H1 (cell line): ENCODE measurements around the gene NEDD8. TPM values are rescaled to one million over a fixed set of nuclear protein-coding genes. Genes with fewer than 3 reads are reported as not detected.

ENCODE experiments used
- CTBP2 ChIP-seq: IDR thresholded peaks from 2 replicates; pipeline ENCODE4 v1.7.0; 2011; ENCODE audit warnings: borderline replicate concordance, mild to moderate bottlenecking, moderate library complexity, mixed read lengths, low read length; ENCODE audit not compliant: insufficient read depth, insufficient read length
- POLR2A ChIP-seq, 2 experiments: IDR thresholded peaks; 1 replicate in 1 of 2; 2 replicates in 1 of 2; pipeline ENCODE4 v1.6.1; 2011; ENCODE audit warnings: low read depth in 2 of 2, low read length in 2 of 2, mild to moderate bottlenecking in 2 of 2; ENCODE audit errors: control extremely low read depth in 1 of 2
- SAP30 ChIP-seq: fragments of 300-600 bp; sonication (generic); IDR thresholded peaks from 2 replicates; pipeline ENCODE4 v1.7.1; 2012; ENCODE audit warnings: low read length, moderate library complexity, mild to moderate bottlenecking, inconsistent platforms; ENCODE audit not compliant: insufficient read depth, insufficient replicate concordance
- SIX5 ChIP-seq: IDR thresholded peaks from 2 replicates; pipeline ENCODE4 v1.6.1; 2011; ENCODE audit warnings: mild to moderate bottlenecking, low read depth, low read length
- SP2 ChIP-seq: IDR thresholded peaks from 2 replicates; pipeline ENCODE4 v1.6.1; 2012; ENCODE audit warnings: mild to moderate bottlenecking, low read length, inconsistent platforms
- polyA plus RNA-seq, 7 experiments: library from polyadenylated mRNA; depleted of rRNA in 3 of 7; stranded (reverse) in 5 of 7; unstranded in 2 of 7; fragments of >200 nt in 5 of 7; fragments of 200-250 nt in 2 of 7; gene quantifications; 1 replicate in 5 of 7; 2 replicates in 1 of 7; 4 replicates in 1 of 7; pipeline versions ENCODE4 v1.2.1 to v1.2.3, GENCODE V29; 2011 to 2013; ENCODE audit warnings: missing spikeins in 2 of 7, mixed read lengths in 2 of 7
- total RNA-seq: library from RNA; stranded (reverse); fragmentation: NEBNext Ultra II Directional; extraction: Animal tissue kit (Norgen Biotek cat#: 25700); gene quantifications from 2 replicates; pipeline ENCODE4 v1.2.1, GENCODE V29; 2021
- TF ChIP-seq, protein P1 (sequence below), 3 experiments: IDR thresholded peaks; 1 replicate in 2 of 3; 2 replicates in 1 of 3; pipeline versions ENCODE4 v1.5.1 to v1.6.1; 2011; ENCODE audit warnings: low read length in 3 of 3, mild to moderate bottlenecking in 3 of 3, inconsistent platforms in 2 of 3, low read depth in 1 of 3, moderate library complexity in 1 of 3; ENCODE audit not compliant: insufficient read depth in 1 of 3; ENCODE audit errors: control extremely low read depth in 1 of 3

NEDD8 gene
- total and polyA plus RNA-seq, 2 of the 8 experiments (the other 6 are each of a cell fraction or from before 2014, with no cell fraction given), result 253 to 317 TPM

DNA sequence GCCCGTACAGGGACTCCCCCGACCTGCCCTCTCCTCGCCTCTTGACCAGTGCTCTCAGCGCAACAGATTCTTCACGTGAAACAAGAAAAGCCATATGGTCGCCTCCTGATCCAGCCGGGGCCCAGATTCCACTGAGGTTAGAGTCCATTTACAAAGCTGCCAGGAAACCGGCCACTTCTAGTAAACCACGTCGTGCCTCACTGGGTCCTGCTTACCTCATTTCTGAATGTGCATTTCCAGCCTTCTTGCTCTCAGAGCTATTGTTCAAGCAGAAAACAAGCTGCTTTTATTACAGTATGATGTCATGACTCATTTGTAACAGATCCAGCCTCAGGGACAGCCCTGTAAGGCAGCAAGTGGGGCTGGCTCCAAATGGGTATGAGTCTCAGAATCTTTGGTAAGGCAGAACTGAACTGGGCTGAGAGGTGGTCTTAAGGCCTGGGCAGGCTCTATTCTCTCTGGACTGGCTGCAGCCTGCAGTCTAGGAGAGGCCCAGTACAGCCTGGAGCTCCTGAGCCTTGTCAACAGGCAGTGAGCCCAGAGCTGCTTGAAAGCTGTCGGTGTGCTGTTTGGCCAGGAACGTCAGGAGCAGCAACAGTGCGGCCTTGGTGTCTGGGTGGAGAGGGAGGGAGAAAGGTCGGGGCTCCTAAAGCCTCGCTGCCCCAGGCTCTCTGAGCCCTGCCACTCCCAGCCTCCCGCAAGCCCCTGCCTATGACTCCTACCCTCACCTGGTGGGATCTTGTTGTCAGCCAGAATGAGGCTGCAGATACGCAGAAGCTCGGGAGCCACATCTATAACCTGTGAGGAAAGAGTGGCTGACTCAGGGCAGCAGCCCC is 52.0 kb downstream of the NEDD8 start (continued):
- TF ChIP-seq, protein P1, sequence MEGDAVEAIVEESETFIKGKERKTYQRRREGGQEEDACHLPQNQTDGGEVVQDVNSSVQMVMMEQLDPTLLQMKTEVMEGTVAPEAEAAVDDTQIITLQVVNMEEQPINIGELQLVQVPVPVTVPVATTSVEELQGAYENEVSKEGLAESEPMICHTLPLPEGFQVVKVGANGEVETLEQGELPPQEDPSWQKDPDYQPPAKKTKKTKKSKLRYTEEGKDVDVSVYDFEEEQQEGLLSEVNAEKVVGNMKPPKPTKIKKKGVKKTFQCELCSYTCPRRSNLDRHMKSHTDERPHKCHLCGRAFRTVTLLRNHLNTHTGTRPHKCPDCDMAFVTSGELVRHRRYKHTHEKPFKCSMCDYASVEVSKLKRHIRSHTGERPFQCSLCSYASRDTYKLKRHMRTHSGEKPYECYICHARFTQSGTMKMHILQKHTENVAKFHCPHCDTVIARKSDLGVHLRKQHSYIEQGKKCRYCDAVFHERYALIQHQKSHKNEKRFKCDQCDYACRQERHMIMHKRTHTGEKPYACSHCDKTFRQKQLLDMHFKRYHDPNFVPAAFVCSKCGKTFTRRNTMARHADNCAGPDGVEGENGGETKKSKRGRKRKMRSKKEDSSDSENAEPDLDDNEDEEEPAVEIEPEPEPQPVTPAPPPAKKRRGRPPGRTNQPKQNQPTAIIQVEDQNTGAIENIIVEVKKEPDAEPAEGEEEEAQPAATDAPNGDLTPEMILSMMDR (IDR thresholded peaks at IDR 0.05; ENCODE audit: control extremely low read depth in 1 of 3, insufficient read depth in 1 of 3, low read depth in 1 of 3, low read length in 3 of 3), result no peak
- TF ChIP-seq SP2, result no peak
- TF ChIP-seq SIX5, result no peak
- TF ChIP-seq SAP30, result no peak
- no peak for TF ChIP-seq POLR2A (IDR thresholded peaks at IDR 0.05; ENCODE audit: control extremely low read depth in 1 of 2, low read depth in 2 of 2, low read length in 2 of 2)
- TF ChIP-seq CTBP2, result no peak
